ENCODE data around the gene KIF26A. TPM values are rescaled to one million over a fixed set of nuclear protein-coding genes. Genes with fewer than 3 reads are reported as not detected.

The KIF26A gene
- total and polyA plus RNA-seq, 2 donors (not counting 1 experiment from before 2014, with no cell fraction given): 0.15 TPM; not detected in 1

DNA sequence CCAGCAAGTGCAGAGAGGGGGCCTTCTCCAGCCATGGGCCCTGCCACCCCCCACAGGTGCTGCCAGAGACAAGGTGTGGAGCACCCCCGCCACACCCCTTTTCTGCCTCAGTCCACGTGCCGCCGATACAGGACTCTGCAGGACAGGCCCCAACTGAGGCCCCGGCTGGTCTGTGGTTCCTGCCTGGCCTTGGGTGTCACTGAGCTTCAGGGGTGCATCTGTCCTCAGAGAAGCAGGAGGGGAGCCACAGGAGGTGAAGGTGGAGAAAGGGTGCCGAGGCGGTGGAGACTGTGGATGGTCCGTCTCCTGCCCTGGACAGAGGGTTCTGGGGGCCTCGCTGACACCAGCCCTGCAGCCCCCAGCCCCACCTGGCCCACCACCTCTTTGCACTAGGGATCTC, 63.1 kb downstream of the KIF26A start:
- Mint-ChIP-seq H3K9me3 (ENCODE audit: insufficient read depth) (no peaks in the 10 kb centered on the region), H3K4me1 (peaks cover 3% of the 10 kb centered on the region), H3K4me3 (no peak overlapping the region), H3K27me3 (no peaks in the 10 kb centered on the region), H3K27ac (no peak overlapping the region)
- Histone ChIP-seq H3K9me3 (ENCODE audit: control extremely low read depth in 1 of 3, control insufficient read depth in 2 of 3, insufficient read depth in 1 of 3, low read length in 2 of 3) (peaks cover 0 to 16% (median 0%) of the 10 kb centered on the region in 3 donors), H3K4me2 (replicated peaks; ENCODE audit: low read depth, low read length, poor library complexity, severe bottlenecking) (no peak overlapping the region), H3K4me1 (ENCODE audit: control insufficient read depth in 2 of 2, insufficient read depth in 2 of 2, low read length in 2 of 2) (peaks cover 4 to 6% of the 10 kb centered on the region in 2 donors), H3K36me3 (replicated peaks in 1 of 2; ENCODE audit: control extremely low read depth in 1 of 2, control insufficient read depth in 1 of 2, extremely low read depth in 1 of 2, insufficient read depth in 2 of 2, low read length in 1 of 2) (no peaks in the 10 kb centered on the region), H3K27me3 (replicated peaks in 1 of 4; ENCODE audit: control extremely low read depth in 1 of 4, control insufficient read depth in 3 of 4, insufficient read depth in 4 of 4, low read length in 3 of 4) (peaks cover 0 to 7% (median 0%) of the 10 kb centered on the region in 4 experiments), H3K79me2 (ENCODE audit: control insufficient read depth, insufficient read depth, low read length) (no peaks in the 10 kb centered on the region), H3K27ac (ENCODE audit: low read length in 2 of 2) (no peak overlapping the region), H3K9ac (ENCODE audit: low read length) (no peak overlapping the region), H4K20me1 (ENCODE audit: control insufficient read depth, insufficient read depth, low read length, poor library complexity, severe bottlenecking) (no peaks in the 10 kb centered on the region), H3K4me3 (ENCODE audit: control extremely low read depth in 1 of 5, extremely low read depth in 1 of 5, insufficient read depth in 1 of 5, low read depth in 2 of 5, low read length in 4 of 5) (no peak overlapping the region), H2AFZ (ENCODE audit: insufficient read depth, low read depth, low read length, poor library complexity, severe bottlenecking) (no peak overlapping the region)
- 93% methylated on average over 9 of the region's 9 CpGs for WGBS (ENCODE audit: insufficient coverage)
- DNase-seq (no peak), ATAC-seq (ENCODE audit: low read depth) (no peak)
- intact Hi-C loops (cut with micrococcal nuclease): no loop called here
- TF ChIP-seq EZH2 (IDR thresholded peaks at IDR 0.05; ENCODE audit: borderline replicate concordance, insufficient read depth, low read depth, low read length, poor library complexity, severe bottlenecking): no peak
- TF ChIP-seq, protein P1, sequence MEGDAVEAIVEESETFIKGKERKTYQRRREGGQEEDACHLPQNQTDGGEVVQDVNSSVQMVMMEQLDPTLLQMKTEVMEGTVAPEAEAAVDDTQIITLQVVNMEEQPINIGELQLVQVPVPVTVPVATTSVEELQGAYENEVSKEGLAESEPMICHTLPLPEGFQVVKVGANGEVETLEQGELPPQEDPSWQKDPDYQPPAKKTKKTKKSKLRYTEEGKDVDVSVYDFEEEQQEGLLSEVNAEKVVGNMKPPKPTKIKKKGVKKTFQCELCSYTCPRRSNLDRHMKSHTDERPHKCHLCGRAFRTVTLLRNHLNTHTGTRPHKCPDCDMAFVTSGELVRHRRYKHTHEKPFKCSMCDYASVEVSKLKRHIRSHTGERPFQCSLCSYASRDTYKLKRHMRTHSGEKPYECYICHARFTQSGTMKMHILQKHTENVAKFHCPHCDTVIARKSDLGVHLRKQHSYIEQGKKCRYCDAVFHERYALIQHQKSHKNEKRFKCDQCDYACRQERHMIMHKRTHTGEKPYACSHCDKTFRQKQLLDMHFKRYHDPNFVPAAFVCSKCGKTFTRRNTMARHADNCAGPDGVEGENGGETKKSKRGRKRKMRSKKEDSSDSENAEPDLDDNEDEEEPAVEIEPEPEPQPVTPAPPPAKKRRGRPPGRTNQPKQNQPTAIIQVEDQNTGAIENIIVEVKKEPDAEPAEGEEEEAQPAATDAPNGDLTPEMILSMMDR (IDR thresholded peaks at IDR 0.05): no peak
- ChIA-PET POLR2A (no interaction called here), CTCF (no interaction called here)

DNA sequence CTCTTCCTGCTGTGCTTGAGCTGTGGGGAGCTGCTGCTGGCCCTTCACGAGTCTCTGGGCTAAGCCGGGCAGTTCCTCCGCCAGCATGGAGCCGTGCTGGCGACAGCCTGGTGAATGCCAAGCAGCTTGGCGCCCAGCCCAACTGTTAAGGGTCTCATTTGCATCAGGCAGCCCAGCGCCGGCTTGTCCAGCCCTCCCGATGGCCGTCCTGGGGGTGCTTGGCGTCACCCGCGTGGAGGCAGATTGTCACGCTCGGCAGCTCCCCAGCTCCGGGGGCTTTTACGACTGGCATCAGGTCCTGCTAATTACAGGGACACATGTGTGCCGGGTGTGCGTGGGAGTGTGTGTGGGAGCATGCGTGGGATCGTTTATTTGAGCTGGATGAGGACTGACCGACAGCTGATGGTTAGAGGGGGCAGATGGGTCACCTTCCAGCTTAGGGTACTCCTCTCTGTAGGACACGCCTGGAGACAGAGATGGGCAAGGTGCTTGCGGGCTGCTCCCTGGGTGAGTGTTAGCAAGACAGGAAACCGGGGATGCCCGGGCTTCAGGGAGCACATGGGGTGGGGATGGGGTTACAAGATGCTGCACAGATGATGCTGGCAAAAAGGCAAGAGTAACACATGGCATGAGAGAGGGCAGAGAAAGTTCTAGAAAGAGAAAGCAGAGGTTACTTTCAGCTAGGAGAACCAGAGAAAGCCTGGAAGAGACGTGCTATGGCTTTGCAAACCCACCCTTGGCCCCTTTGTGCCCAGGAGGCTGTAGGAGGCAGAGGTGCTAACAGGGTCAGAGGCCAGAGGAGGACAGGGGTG, 64.1 kb downstream of the KIF26A start:
- H3K27me3 Mint-ChIP-seq: no peaks in the 10 kb centered on the region
- ATAC-seq (ENCODE audit: low read depth): no peak

More for the DNA sequence above, 64.1 kb downstream of the KIF26A start:
- TF ChIP-seq, protein P1 (IDR thresholded peaks at IDR 0.05): no peak
- no peak for TF ChIP-seq EZH2 (IDR thresholded peaks at IDR 0.05; ENCODE audit: borderline replicate concordance, insufficient read depth, low read depth, low read length, poor library complexity, severe bottlenecking)
- no peak overlapping the region for H3K4me3 Mint-ChIP-seq
- no peak overlapping the region for H3K9ac ChIP-seq (ENCODE audit: low read length)
- H2AFZ ChIP-seq (ENCODE audit: insufficient read depth, low read depth, low read length, poor library complexity, severe bottlenecking): no peak overlapping the region
- no peaks in the 10 kb centered on the region for H3K4me1 Mint-ChIP-seq
- H3K9me3 ChIP-seq (ENCODE audit: control extremely low read depth in 1 of 3, control insufficient read depth in 2 of 3, insufficient read depth in 1 of 3, low read length in 2 of 3): peaks cover 0 to 16% (median 0%) of the 10 kb centered on the region in 3 donors
- ChIA-PET CTCF (no interaction called here), POLR2A (no interaction called here)
- intact Hi-C loops (cut with micrococcal nuclease): no loop called here
- no peak overlapping the region for H3K27ac Mint-ChIP-seq
- H3K4me2 ChIP-seq (replicated peaks; ENCODE audit: low read depth, low read length, poor library complexity, severe bottlenecking): no peak overlapping the region
- H3K4me3 ChIP-seq (ENCODE audit: control extremely low read depth in 1 of 5, extremely low read depth in 1 of 5, insufficient read depth in 1 of 5, low read depth in 2 of 5, low read length in 4 of 5): no peak overlapping the region
- H3K4me1 ChIP-seq (ENCODE audit: control insufficient read depth in 2 of 2, insufficient read depth in 2 of 2, low read length in 2 of 2): no peaks in the 10 kb centered on the region
- H3K27ac ChIP-seq (ENCODE audit: low read length in 2 of 2): no peak overlapping the region
- no peaks in the 10 kb centered on the region for H3K79me2 ChIP-seq (ENCODE audit: control insufficient read depth, insufficient read depth, low read length)
- H4K20me1 ChIP-seq (ENCODE audit: control insufficient read depth, insufficient read depth, low read length, poor library complexity, severe bottlenecking): no peaks in the 10 kb centered on the region
- peaks cover 0 to 7% (median 0%) of the 10 kb centered on the region in 4 experiments for H3K27me3 ChIP-seq (replicated peaks in 1 of 4; ENCODE audit: control extremely low read depth in 1 of 4, control insufficient read depth in 3 of 4, insufficient read depth in 4 of 4, low read length in 3 of 4)
- no peaks in the 10 kb centered on the region for H3K36me3 ChIP-seq (replicated peaks in 1 of 2; ENCODE audit: control extremely low read depth in 1 of 2, control insufficient read depth in 1 of 2, extremely low read depth in 1 of 2, insufficient read depth in 2 of 2, low read length in 1 of 2)
- no peaks in the 10 kb centered on the region for H3K9me3 Mint-ChIP-seq (ENCODE audit: insufficient read depth)
- 82% methylated on average over 27 of the region's 27 CpGs for WGBS (ENCODE audit: insufficient coverage)
- no peak for DNase-seq
